HEK293 (cell line): ENCODE measurements around the gene ACTR1B.

Source experiments
- CTCF ChIA-PET: fragments of 350-600 bp; formaldehyde crosslinking; extraction: SDS; loops from one replicate; lab custom pipeline; 2021; ENCODE audit warnings: antibody characterized with exemption; lab: Yijun Ruan, JAX
- POLR2A ChIA-PET: fragments of 300-600 bp; formaldehyde crosslinking; extraction: SDS; loops from one replicate; lab custom pipeline; 2020; ENCODE audit warnings: antibody characterized with exemption, inconsistent platforms; lab: Yijun Ruan, JAX
- H3K27ac ChIP-seq: fragments of 200-500 bp; sonication (Bioruptor generic); 2 replicates; pipeline ENCODE4 v1.5.1; 2014; ENCODE audit warnings: low read depth, low read length, control low read depth, inconsistent platforms; ENCODE audit errors: extremely low read depth
- H3K36me3 ChIP-seq, 2 experiments: fragments of 200-500 bp in 1 of 2; sonication (Bioruptor generic) in 1 of 2; 1 replicate in 1 of 2; 2 replicates in 1 of 2; pipeline ENCODE4 v1.5.1; 2014 to 2017; ENCODE audit warnings: inconsistent platforms in 2 of 2, low read length in 2 of 2; ENCODE audit not compliant: control insufficient read depth in 2 of 2, insufficient read depth in 1 of 2
- H3K4me1 ChIP-seq: fragments of 200-500 bp; sonication (Bioruptor generic); 2 replicates; pipeline ENCODE4 v1.5.1; 2014; ENCODE audit warnings: mild to moderate bottlenecking, low read length, inconsistent platforms; ENCODE audit not compliant: control insufficient read depth, insufficient read depth
- H3K4me3 ChIP-seq: 2 replicates; pipeline ENCODE4 v1.5.1; 2011; ENCODE audit warnings: low read depth, mild to moderate bottlenecking, control low read depth, low read length, moderate library complexity
- H3K9me3 ChIP-seq: fragments of 200-500 bp; sonication (Bioruptor generic); 2 replicates; pipeline ENCODE4 v1.5.1; 2014; ENCODE audit warnings: low read depth, low read length, inconsistent platforms; ENCODE audit not compliant: control insufficient read depth, insufficient read depth
- EGR2 ChIP-seq: fragments of 450-650 bp; formaldehyde crosslinking; IDR thresholded peaks from 2 replicates; pipeline ENCODE4 v1.5.1; 2016; ENCODE audit warnings: low read depth, missing biosample characterization, missing genetic modification characterization
- PRDM2 ChIP-seq: fragments of 450-650 bp; formaldehyde crosslinking; IDR thresholded peaks from 2 replicates; pipeline ENCODE4 v1.5.1; 2016; ENCODE audit warnings: missing biosample characterization, missing genetic modification characterization, borderline replicate concordance
- PRDM6 ChIP-seq: fragments of 450-650 bp; formaldehyde crosslinking; IDR thresholded peaks from 2 replicates; pipeline ENCODE4 v1.5.1; 2017; ENCODE audit warnings: missing biosample characterization, missing genetic modification characterization
- YY2 ChIP-seq: fragments of 450-650 bp; formaldehyde crosslinking; IDR thresholded peaks from 2 replicates; pipeline ENCODE4 v1.5.1; 2016; ENCODE audit warnings: missing biosample characterization, missing genetic modification characterization
- ZBTB6 ChIP-seq: fragments of 450-650 bp; formaldehyde crosslinking; IDR thresholded peaks from 2 replicates; pipeline ENCODE4 v1.5.1; 2017; ENCODE audit warnings: missing biosample characterization, missing genetic modification characterization
- ZFHX2 ChIP-seq: fragments of 450-650 bp; formaldehyde crosslinking; conservative IDR thresholded peaks from 2 replicates; pipeline ENCODE4 v1.5.1; 2016; ENCODE audit warnings: missing biosample characterization, missing genetic modification characterization
- ZFP37 ChIP-seq: fragments of 450-650 bp; formaldehyde crosslinking; IDR thresholded peaks from 2 replicates; pipeline ENCODE4 v1.5.1; 2016; ENCODE audit warnings: missing biosample characterization, missing genetic modification characterization
- ZNF19 ChIP-seq: fragments of 450-650 bp; formaldehyde crosslinking; IDR thresholded peaks from 2 replicates; pipeline ENCODE4; 2016; ENCODE audit warnings: missing biosample characterization, missing genetic modification characterization, low read depth
- ZNF2 ChIP-seq: fragments of 450-650 bp; formaldehyde crosslinking; IDR thresholded peaks from 2 replicates; pipeline ENCODE4 v1.5.1; 2016; ENCODE audit warnings: missing biosample characterization, missing genetic modification characterization
- ZNF324 ChIP-seq: fragments of 450-650 bp; formaldehyde crosslinking; IDR thresholded peaks from 2 replicates; pipeline ENCODE4 v1.5.1; 2016; ENCODE audit warnings: missing biosample characterization, missing genetic modification characterization
- ZNF398 ChIP-seq: fragments of 450-650 bp; formaldehyde crosslinking; IDR thresholded peaks from 2 replicates; pipeline ENCODE4 v1.5.1; 2017; ENCODE audit warnings: missing biosample characterization, missing genetic modification characterization
- ZNF449 ChIP-seq: fragments of 450-650 bp; formaldehyde crosslinking; IDR thresholded peaks from 2 replicates; pipeline ENCODE4 v1.5.1; 2017; ENCODE audit warnings: missing biosample characterization, mild to moderate bottlenecking, missing genetic modification characterization, moderate library complexity
- ZNF510 ChIP-seq: fragments of 450-650 bp; formaldehyde crosslinking; IDR thresholded peaks from 2 replicates; pipeline ENCODE4 v1.5.1; 2018; ENCODE audit warnings: mild to moderate bottlenecking, missing genetic modification characterization, missing biosample characterization; ENCODE audit not compliant: insufficient replicate concordance
- ZNF529 ChIP-seq: fragments of 450-650 bp; formaldehyde crosslinking; IDR thresholded peaks from 2 replicates; pipeline ENCODE4 v1.5.1; 2017; ENCODE audit warnings: missing genetic modification characterization, missing biosample characterization; ENCODE audit not compliant: insufficient replicate concordance
- ZNF561 ChIP-seq: fragments of 450-650 bp; IDR thresholded peaks from 2 replicates; pipeline ENCODE4 v1.5.1; 2018; ENCODE audit warnings: missing biosample characterization, missing genetic modification characterization, borderline replicate concordance
- ZNF670 ChIP-seq: fragments of 450-650 bp; formaldehyde crosslinking; IDR thresholded peaks from 2 replicates; pipeline ENCODE4 v1.5.1; 2016; ENCODE audit warnings: missing biosample characterization, missing genetic modification characterization, low read depth
- ZNF701 ChIP-seq: fragments of 450-650 bp; formaldehyde crosslinking; IDR thresholded peaks from 2 replicates; pipeline ENCODE4 v1.5.1; 2016; ENCODE audit warnings: missing biosample characterization, missing genetic modification characterization
- ZNF777 ChIP-seq: fragments of 450-650 bp; formaldehyde crosslinking; IDR thresholded peaks from 2 replicates; pipeline ENCODE4 v1.5.1; 2017; ENCODE audit warnings: missing biosample characterization, missing genetic modification characterization, borderline replicate concordance
- ZSCAN23 ChIP-seq: fragments of 450-650 bp; formaldehyde crosslinking; IDR thresholded peaks from 2 replicates; pipeline ENCODE4 v1.5.1; 2016; ENCODE audit warnings: missing biosample characterization, missing genetic modification characterization

Gene ACTR1B

GRCh38 chr2:97695744-97696143, 31.9 kb upstream of the ACTR1B start (continued):
- no peak for TF ChIP-seq ZBTB6
- TF ChIP-seq ZNF701 (tag by site-specific recombination): no peak
- no peak for TF ChIP-seq ZFHX2 (tag by site-specific recombination)
- TF ChIP-seq, all 188 proteins: peak for 0

GRCh38 chr2:97693476-97693875, 29.6 kb upstream of the ACTR1B start:
- Histone ChIP-seq H3K36me3 (no peaks in the 10 kb centered on the region), H3K9me3 (no peaks in the 10 kb centered on the region), H3K27ac (no peak overlapping the region), H3K4me3 (no peak overlapping the region), H3K4me1 (no peaks in the 10 kb centered on the region)
- ChIA-PET POLR2A (no interaction called here), CTCF (interaction anchor here (0.6 kb wide), 1 partner anchor 13 kb away, joined by 3 read pairs; no protein-coding TSS in a partner anchor)
- no peak for TF ChIP-seq ZNF529 (tag by site-specific recombination)
- TF ChIP-seq ZNF398 (tag by site-specific recombination): no peak
- no peak for TF ChIP-seq PRDM2 (tag by site-specific recombination)
- no peak for TF ChIP-seq ZNF777
- TF ChIP-seq ZNF324 (tag by site-specific recombination): no peak
- no peak for TF ChIP-seq ZNF670 (tag by site-specific recombination)
- TF ChIP-seq PRDM6: no peak
- TF ChIP-seq ZNF449 (tag by site-specific recombination): no peak
- no peak for TF ChIP-seq YY2 (tag by site-specific recombination)
- TF ChIP-seq ZSCAN23 (tag by site-specific recombination): no peak
- no peak for TF ChIP-seq ZNF561 (tag by site-specific recombination)
- no peak for TF ChIP-seq ZNF2
- no peak for TF ChIP-seq ZNF510 (tag by site-specific recombination)
- TF ChIP-seq ZFP37 (tag by site-specific recombination): no peak
- no peak for TF ChIP-seq ZNF19
- TF ChIP-seq EGR2 (tag by site-specific recombination): no peak
